Hypothalamus (tissue), 51 donors: ENCODE measurements around the gene ST6GALNAC2.
"Not testable (repeated sequence)": the region's sequence is repeated elsewhere in the genome, so short reads cannot be mapped to it uniquely, and the experiment has no call there.

Source experiments
- DNase-seq, 51 donors: peaks; one replicate each; lab custom pipeline; 2025; lab: John Stamatoyannopoulos, UW

The ST6GALNAC2 gene

GRCh38 chr17:76530811-76531485 is 54.7 kb downstream of the ST6GALNAC2 start:
- DNase-seq: no peak

GRCh38 chr17:76530095-76530723 is 55.5 kb downstream of the ST6GALNAC2 start:
- DNase-seq: no peak

GRCh38 chr17:76529224-76530094 is 56.2 kb downstream of the ST6GALNAC2 start:
- peak in 33 of 51 donors; percentile 33 to 77 (median 55) for DNase-seq

GRCh38 chr17:76528528-76529223 is 57.0 kb downstream of the ST6GALNAC2 start:
- DNase-seq: no peak

GRCh38 chr17:76528156-76528527 is 57.5 kb downstream of the ST6GALNAC2 start:
- DNase-seq: no peak

GRCh38 chr17:76527430-76528111 is 58.1 kb downstream of the ST6GALNAC2 start:
- peak in 1 of 51 donors; percentile 24 for DNase-seq

- DNase-seq: not testable (repeated sequence)
Measured at GRCh38 chr17:76527016-76527415, 58.6 kb downstream of the ST6GALNAC2 start.

GRCh38 chr17:76525513-76525833 is 60.2 kb downstream of the ST6GALNAC2 start:
- DNase-seq: not testable (repeated sequence)

GRCh38 chr17:76524598-76525512 is 60.8 kb downstream of the ST6GALNAC2 start:
- no peak for DNase-seq

GRCh38 chr17:76523084-76524037 is 62.3 kb downstream of the ST6GALNAC2 start:
- DNase-seq: peak in 44 of 51 donors; percentile 18 to 85 (median 55)

GRCh38 chr17:76521683-76522082 is 64.0 kb downstream of the ST6GALNAC2 start:
- not testable (repeated sequence) for DNase-seq

- no peak for DNase-seq
Measured at GRCh38 chr17:76521262-76521661, 64.4 kb downstream of the ST6GALNAC2 start.

GRCh38 chr17:76519048-76519966 is 66.4 kb downstream of the ST6GALNAC2 start:
- DNase-seq: no peak

GRCh38 chr17:76517638-76518038 is 68.0 kb downstream of the ST6GALNAC2 start:
- no peak for DNase-seq
